GM08714 (cell line): ENCODE measurements around the gene PCNT.
"Not testable (repeated sequence)": the region's sequence is repeated elsewhere in the genome, so short reads cannot be mapped to it uniquely, and the experiment has no call there.

ENCODE experiments used
- H3K4me3 ChIP-seq: fragments of 200-500 bp; sonication (Bioruptor generic); 2 replicates; pipeline ENCODE4 v1.5.1; 2014; ENCODE audit warnings: mild to moderate bottlenecking, low read length, inconsistent platforms
- ZNF274 ChIP-seq: IDR thresholded peaks from 2 replicates; pipeline ENCODE4 v1.6.1; 2012; ENCODE audit warnings: mild to moderate bottlenecking, low read depth, low read length

PCNT gene

DNA sequence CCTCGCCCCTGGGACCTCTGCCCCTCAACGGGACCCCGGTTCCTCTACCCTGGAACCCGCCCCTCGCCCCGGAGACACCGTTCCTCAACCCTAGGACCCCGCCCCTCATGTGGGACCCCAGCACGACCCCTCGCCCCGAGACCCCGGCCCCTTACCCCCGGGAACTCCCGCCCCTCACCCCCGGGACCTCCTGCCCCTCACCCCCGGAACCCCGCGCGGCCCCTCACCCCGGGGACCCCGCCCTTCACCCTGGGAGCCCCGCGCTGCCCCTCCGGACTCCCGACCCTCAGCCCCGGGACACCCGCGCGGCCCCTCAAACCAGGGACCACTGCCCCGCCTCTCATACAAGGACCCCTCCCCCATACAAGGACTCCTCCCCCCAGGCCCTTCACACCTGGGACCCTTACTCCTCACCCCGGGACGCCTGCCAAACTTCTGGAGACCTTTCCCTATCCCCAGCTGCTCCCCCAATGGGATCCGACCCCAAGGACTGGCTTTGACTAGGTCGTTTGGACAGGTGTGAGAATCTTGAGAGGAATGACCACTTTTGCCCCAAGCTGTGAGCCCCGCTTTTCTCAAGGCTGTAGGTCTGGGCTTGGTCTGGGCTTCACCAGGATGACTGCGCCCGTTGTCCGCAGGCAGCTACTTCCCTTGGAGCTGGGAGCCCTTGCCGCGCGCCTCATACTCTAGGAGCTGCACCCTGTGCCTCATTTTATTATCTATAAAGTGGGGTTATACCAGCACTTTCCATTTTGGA, 135.6 kb downstream of the PCNT start:
- no peak for TF ChIP-seq ZNF274
- peak overlapping the region; percentile 72 for H3K4me3 ChIP-seq

DNA sequence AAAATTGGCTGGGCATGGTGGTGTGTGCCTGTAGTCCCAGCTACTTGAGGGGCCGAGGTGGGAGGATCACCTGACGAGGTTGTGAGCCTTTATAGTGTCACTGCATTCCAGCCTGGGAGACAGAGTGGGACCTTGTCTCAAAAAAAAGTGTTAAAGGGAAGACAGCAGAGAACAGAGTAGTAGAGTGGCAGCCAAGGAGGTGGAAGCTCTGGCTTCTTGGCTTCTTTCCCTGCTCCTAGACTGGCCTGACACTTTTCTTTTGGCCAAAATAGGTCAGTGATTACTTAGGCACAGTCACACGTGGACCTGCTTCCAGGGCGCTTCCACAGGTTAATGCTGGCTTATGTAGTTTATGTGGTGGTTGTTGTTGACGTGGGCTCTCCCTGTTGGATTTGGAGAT, 138.0 kb downstream of the PCNT start:
- H3K4me3 ChIP-seq: no peak overlapping the region
- no peak for TF ChIP-seq ZNF274

- H3K4me3 ChIP-seq: not testable (repeated sequence)
Observed at GRCh38 chr21:46465153-46465552, 141.2 kb downstream of the PCNT start.

DNA sequence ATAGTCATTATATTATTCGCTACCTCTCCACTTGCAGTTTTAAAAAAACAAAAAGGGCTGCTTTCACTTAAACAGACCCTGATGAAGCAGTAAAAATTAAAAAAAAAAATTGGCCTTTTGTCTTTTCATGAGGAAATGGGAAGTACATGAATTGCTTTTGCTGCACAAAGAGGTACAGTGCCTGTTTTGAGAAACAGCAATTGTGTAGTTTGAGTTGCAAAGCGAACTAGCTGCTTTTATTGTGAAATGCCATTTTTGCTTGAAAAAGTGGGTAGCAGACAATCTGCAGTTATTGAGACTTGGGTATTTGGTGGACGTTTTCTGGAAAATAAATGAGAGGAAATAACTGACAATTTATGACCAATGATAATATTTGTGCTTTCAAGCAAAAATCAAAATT, 141.7 kb downstream of the PCNT start:
- no peak for TF ChIP-seq ZNF274
- no peak overlapping the region for H3K4me3 ChIP-seq

GRCh38 chr21:46468108-46468774, 144.3 kb downstream of the PCNT start:
- TF ChIP-seq ZNF274: no peak
- no peak overlapping the region for H3K4me3 ChIP-seq

DNA sequence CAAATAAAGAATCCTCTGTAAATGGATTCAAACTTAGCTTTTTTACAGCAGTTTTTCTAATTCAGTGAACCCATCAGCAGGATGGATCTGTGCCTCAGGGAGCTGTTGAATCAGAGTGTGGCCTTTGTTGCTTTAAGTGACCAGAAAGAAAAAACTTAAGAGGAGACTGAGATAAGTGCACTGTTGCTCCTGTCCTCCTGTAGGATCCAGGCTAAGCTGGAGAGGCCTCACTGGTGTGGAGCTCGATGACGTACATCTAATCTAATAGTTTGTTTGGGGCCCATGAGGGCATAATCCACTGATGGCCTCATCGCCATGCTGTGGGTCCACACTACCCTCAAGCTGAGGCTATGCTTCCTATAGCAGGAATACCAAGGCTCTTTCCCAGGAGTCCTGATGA, 145.3 kb downstream of the PCNT start:
- H3K4me3 ChIP-seq: no peak overlapping the region
- TF ChIP-seq ZNF274: no peak

DNA sequence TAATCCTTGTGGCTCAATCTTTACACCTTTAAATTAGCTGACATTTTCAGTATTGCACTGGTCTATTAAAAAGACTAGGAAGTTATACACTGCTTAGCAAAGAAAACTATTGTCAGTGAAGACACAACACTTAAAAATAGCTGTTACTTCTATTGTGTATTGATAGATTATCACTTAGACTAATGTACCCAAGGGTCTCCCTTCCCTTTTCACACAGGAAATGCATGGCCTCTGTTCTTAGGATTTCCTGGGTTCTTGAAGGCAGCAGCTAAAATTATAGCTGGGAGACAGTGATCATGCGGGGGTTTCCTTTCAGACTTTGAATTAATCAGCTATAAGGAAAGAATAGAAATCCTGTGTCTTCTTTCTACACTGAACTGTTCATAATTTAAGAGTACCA, 147.6 kb downstream of the PCNT start:
- no peak for TF ChIP-seq ZNF274
- H3K4me3 ChIP-seq: no peak overlapping the region

DNA sequence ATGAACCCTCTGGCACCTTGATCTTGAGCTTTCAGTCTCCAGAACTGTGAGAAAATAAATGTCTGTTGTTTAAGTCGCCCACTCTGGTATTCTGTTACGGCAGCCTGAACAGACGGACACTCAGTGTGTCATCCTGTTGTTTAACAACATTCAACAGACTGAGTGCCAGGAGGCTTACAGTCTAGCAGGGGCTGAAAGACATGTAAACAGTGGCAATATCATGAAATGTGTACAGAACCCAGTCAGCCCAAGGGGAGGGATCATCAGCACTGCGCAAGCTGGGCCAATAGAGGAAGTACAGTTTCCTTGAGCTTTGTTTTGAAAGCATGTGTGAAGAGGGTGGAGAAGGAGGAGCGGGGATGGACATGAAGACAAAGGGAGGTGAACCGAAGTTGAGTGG, 148.3 kb downstream of the PCNT start:
- no peak for TF ChIP-seq ZNF274
- no peak overlapping the region for H3K4me3 ChIP-seq

- no peak for TF ChIP-seq ZNF274
- H3K4me3 ChIP-seq: no peak overlapping the region
Observed at GRCh38 chr21:46474382-46474781, 150.4 kb downstream of the PCNT start.

- TF ChIP-seq ZNF274: no peak
- no peak overlapping the region for H3K4me3 ChIP-seq
Observed at GRCh38 chr21:46475296-46475695, 151.3 kb downstream of the PCNT start.

DNA sequence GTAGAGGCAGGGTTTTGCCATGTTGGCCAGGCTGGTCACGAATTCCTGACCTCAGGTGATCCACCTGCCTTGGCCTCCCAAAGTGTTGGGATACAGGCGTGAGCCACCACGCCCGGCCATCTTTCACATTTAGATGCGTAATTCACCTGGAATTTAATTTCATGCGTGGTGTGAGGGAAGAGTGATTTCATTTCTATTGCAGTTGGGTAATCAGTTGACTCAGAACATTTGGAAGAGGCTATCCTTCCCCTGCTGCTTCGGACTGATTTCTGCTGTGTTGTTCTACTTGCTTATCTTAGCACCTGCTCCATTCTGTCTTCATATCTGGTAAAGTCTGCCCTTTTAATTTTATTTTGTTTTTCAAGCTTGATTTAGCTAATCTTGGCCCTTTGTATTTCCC, 153.8 kb downstream of the PCNT start:
- TF ChIP-seq ZNF274: no peak
- H3K4me3 ChIP-seq: no peak overlapping the region

DNA sequence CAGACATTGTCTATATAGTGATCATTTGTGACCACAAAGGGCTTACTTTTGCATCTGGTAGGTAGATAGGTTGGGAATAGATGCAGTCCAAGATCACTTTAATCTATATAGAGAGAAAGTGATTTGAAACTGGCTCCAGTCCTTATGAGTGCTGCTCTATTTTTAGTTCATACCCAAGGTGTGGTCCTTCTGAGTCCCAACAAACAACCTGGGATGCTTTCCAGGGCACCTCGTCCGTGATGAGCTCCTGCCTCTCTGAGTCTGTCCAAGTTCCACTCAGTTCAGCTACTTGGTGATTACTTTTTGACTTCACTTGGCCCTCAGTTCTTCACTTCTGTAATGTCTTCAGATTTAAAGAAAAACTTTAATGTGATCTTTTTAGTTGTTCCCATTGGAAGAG, 155.0 kb downstream of the PCNT start:
- no peak for TF ChIP-seq ZNF274
- H3K4me3 ChIP-seq: no peak overlapping the region

- TF ChIP-seq ZNF274: no peak
- H3K4me3 ChIP-seq: no peak overlapping the region
Observed at GRCh38 chr21:46480466-46480865, 156.5 kb downstream of the PCNT start.

GRCh38 chr21:46482225-46482845, 158.4 kb downstream of the PCNT start:
- TF ChIP-seq ZNF274: no peak
- H3K4me3 ChIP-seq: no peak overlapping the region

DNA sequence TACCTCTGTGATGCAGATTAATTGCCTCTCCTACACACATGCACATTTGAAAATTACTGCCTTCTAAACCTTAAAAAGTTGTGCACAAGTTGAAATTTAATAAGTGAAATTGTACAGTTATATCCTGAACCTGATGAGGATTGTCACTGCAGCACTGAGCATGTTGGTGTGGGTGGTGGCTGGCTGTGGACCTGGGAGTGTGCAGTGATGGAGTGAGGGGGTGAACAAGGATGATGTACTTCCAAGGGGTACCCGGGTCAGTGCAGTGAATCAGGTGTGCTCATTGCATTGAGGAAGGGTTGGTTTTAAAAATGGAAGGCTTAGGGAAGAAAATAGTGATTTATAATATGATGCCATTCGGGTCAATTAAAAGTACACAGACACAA, 158.9 kb downstream of the PCNT start:
- H3K4me3 ChIP-seq: no peak overlapping the region
- TF ChIP-seq ZNF274: no peak
